NCI-H1417 treated with DMSO at 0.1 percent for 48 hours (cell line): ENCODE measurements around the gene DCK.
"Not testable (repeated sequence)": the region's sequence is repeated elsewhere in the genome, so short reads cannot be mapped to it uniquely, and the experiment has no call there.

Experiments used
- DNase-seq: peaks from one replicate; lab custom pipeline; 2025; lab: John Stamatoyannopoulos, UW

The DCK gene

DNA sequence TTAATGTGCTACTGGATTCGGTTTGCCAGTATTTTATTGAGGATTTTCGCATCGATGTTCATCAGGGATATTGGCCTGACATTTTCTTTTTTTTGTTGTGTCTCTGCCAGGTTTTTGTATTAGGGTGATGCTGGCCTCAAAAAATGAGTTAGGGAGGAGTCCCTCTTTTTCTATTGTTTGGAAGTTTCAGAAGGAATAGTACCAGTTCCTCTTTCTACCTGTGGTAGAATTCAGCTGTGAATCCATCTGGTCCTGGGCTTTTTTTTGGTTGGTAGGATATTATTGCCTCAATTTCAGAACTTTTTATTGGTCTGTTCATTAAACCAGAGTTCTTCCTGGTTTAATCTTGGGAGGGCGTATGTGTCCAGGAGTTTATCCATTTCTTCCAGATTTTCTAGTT lies 7.9 kb downstream of the DCK start:
- not testable (repeated sequence) for DNase-seq

DNA sequence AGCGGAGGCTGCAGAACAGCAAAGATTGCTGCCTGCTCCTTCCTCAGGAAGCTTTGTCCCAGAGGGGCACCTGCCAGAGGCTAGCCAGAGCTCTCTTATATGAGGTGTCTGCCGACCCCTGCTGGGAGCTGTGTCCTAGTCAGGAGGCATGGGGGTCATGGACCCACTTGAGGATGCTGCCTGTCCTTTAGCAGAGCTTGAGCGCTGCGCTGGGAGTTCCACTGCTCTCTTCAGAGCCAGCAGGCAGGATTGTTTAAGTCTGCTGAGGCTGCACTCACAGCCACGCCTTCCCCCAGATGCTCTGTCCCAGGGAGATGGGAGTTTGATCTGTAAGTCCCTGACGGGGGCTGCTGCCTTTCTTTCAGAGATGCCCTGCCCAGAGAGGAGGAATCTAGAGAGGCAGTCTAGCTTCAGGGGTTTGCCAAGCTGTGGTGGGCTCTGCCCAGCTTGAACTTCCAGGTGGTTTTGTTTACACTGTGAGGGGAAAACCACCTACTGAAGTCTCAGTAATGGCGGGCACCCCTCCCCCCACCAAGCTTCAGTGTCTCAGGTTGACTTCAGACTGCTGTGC lies 10.9 kb downstream of the DCK start:
- no peak for DNase-seq

DNA sequence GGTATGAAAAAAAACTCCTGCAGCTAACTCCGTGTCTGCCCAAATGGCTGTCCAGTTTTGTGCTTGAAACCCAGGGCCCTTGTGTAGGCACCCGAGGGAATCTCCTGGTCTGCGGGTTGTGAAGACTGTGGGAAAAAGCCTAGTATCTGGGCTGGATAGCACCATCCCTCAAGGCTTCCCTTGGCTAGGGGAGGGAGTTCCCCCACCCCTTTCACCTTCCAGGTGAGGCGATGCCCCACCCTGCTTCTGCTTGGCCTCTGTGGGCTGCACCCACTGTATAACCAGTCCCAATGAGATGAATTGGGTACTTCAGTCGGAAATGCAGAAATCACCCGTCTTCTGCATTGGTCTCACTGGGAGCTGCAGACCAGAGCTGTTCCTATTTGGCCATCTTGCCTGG lies 11.6 kb downstream of the DCK start:
- not testable (repeated sequence) for DNase-seq

DNA sequence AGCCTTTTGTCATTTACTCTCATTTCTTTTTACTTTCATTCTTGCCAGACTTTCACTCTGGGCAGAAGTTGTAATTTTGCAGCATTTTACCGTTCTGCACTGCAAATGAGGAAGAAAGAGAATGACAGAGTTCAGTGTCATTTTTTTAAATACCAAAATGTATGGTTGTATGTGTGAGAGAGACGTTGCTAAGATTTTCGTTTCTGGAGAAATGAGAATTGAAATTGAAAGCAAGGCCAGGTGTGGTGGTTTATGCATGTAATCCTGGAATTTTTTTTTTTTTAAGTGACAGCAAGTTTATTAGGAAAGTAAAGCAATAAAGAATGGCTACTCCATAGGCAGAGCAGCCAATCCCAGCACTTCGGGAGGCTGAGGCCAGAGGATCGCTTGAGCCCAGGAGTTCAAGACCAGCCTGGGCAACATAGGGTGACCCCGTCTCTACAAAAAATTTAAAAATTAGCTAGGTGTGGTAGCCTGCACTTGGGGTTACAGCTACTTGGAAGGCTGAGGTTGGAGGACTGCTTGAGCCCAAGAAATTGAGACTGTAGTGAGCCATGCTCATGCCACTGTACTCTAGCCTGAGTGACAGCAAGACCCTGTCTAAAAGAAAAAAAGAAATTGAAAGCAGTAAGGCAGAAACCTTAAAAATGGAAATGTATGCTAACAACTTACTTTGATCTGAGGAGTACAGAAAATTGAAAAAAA lies 12.9 kb downstream of the DCK start:
- DNase-seq, result no peak

DNA sequence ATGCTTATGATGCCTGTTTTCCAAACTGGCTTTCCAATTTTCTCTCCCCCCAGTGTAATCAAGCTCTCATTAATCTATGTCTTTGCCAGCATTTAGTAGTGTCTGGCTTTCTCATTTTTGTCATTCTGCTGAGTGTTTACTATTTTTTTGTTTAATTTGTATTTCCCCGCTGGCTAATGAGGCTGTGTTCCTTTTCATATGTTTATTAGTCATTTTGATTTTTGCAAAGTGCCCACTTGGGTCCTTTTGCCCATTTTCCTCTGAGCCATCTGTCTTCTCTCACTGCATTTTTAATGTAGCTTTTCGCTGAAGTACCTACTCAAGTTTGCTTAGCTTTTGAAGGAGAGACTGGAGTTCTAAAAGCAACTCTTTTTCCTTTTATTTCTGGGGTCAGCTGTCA lies 14.7 kb downstream of the DCK start:
- no peak for DNase-seq

DNA sequence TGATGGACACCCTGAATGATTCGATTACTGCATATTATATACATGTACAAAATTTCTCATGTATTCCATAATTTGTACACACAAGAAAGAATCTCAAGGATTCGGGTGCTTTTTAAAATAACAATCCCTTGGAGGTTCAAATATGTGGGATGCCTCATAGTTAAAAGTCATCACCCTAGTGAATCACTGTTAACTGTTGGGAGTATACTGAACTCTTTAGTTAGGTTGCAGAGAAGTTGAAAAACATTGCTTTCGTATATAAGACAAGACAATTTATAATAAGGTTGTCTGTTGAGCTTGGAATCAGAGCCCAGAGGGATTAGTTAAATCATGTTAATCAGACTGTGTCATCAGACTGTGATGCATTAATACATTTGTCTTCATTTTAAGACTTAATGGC lies 15.6 kb downstream of the DCK start:
- no peak for DNase-seq

DNA sequence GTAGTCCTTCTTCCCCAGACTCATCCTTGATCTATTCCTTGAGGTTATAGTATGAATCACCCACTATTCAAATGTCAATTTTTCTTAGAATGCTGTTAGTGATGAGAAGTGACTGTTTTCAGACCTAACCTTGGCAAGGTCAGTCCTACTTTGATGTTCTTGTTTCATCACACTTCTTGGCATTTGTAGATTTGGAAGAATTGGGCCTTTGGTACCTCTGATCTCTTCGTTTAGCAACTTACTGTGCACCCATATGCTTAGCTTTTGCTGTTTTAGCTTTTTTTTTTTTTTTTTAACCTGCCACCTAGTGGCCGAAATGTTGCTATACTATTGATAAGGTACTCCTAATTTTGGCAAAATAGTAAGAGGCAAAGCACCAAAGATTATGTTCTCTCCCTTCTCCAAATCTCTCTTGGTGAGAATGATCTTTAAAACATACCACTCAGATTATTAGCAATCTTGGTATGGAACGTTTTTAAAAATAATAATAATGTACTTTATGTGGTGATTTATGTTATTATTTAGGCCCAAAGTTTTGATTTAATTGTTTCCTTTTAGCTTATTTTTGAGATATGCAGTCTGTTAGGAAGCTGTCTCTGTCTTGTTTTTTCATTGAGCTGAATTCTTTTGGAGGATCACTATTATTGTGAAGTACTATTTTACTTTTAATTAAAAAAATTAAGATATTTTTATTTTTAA lies 16.6 kb downstream of the DCK start:
- no peak for DNase-seq

DNA sequence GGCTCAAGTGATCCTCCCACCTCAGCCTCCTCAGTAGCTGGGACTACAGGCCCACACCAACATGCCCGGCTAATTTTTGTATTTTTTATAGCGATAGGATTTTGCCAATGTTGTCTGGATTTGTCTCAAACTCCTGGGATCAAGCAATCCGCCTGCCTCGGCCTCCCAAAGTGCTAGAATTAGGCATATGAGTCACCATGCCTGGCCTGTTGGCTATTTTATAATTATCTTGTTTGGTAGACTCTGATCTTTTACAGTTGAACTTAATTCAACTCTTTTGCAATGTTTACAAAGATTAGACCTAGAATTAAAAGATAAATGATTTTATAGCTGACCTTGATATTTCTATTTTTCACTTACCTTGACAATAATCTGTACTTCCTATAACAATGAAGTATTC lies 18.0 kb downstream of the DCK start:
- no peak for DNase-seq

DNA sequence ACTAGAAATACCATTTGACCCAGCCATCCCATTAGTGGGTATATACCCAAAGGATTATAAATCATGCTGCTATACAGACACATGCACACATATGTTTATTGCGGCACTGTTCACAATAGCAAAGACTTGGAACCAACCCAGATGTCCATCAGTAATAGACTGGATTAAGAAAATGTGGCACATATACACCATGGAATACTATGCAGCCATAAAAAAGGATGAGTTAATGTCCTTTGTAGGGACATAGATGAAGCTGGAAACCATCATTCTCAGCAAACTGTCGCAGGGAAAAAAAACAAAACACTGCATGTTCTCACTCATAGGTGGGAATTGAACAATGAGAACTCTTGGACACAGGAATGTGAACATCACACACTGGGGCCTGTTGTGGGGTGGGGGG lies 23.9 kb downstream of the DCK start:
- not testable (repeated sequence) for DNase-seq

DNA sequence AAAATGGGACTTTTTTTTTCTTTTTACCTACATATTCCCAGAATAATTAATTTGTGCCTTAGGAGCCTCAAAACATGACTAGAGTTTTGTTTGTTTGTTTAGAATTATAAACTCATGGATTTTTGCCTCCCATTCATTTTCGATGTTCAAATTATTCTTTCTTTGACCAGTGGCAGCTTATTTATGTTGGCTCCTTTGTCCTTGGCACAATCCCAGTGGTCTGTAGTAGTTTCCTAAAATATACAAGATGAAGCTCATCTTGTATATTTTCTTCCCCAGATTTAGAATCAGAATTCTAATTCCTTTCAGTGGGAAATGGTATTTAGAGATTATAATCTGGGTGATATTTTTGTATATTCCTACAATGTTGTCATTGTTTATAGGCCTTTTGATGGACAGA lies 27.2 kb downstream of the DCK start:
- no peak for DNase-seq

DNA sequence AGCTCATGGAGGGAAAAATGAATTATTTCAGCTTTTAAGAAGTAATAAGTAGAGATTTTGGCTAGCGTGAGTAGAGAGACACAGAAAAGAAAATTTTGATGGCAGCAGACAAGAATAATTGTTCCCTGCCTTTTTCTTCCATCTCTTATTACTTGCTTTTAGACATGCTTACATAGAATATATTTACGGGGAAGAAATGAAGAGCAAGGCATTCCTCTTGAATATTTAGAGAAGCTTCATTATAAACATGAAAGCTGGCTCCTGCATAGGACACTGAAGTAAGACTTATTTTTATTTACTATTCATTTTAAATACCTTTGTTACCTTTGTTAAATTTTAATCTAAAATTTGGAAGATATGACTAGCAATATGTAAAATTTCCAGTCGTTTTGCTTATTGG lies 32.2 kb downstream of the DCK start:
- no peak for DNase-seq

DNA sequence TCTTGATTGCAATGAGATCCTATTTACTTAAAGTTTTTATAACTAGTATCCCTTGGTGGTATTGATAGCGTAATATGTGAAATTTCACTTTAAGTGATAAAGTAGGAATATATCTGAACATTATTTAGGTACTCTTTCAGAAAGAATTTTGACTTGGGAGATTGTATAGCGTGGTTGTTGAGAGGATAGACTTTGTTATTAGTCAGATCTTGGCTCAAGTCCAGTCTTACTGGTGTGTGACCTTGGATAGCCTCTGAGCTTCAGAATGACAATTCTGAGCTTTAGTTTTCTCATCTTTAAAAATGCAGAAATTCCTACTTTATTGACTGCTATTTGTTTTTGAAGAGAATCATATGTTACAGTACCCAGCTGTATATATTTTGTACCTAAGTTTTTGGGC lies 32.6 kb downstream of the DCK start:
- no peak for DNase-seq

DNA sequence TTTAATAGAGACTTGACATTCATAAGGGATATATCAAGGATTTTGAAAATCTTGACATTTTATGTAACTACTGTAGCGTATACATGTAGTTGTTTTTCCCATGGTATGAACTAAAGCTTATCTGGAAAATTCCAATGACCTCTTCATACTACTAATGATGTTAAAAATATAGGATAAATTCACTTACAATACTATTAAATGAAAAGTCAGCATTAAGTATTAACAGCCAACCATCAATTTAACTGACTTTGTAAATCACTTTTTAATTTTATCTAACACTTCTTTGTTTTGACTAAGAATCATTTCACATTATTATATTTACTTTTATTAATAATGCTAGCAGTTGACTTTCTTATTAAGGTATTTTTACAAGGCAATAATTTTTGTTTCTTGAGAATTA lies 34.2 kb downstream of the DCK start:
- no peak for DNase-seq

DNA sequence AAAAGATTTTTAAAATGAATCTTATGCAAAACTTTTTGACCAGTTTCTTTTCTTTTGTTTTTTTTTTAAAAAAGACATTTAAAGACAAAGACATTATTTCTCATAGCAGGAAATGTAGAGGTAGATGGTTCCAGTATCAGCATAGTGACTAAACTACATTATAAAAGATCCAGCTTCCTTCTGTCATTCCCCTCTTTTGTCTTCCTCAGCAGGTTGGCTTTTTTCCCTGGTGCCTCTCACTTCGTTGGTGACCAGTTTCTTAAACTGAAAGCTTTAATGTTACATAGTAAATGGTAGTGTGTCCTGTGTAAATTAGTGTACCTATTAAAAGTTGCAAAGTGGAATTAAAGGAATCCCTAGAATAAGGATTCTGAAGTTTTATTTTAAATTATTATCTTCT lies 36.1 kb downstream of the DCK start:
- no peak for DNase-seq

DNA sequence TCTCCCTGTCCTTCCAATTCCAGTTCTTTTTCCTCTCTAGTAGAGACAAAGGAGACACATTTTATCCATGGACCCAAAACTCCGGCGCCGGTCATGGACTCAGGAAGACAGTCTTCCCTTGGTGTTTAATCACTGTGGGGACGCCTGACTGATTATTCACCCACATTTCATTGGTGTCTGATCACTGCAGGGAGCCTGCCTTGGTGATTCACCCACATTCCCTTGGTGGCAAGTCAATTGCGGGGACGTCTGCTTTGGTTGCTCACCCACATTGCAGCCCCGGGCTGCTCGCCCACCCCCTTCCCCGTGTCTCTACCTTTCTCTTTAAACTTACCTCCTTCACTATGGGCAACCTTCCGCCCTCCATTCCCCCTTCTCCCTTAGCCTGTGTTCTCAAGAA lies 38.7 kb downstream of the DCK start:
- DNase-seq, result not testable (repeated sequence)

DNA sequence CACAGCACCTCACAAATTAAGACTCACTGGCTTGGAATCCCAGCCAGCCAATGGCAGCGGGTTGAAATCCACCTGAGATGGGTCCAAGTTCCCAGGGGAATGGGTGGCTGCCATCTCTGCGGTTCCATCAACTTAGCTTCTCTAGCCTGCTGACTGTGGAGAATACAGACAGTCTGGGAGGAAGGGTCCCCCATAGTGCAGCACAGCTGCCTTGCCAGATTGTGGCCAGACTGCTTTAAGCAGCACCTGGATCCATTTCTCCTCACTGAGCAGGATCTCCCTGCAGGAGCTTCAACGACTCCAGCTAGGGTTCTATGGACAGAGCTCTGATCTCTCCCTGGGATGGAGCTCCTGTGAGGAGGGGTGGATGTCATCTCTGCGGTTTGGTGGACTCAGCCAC lies 51.8 kb downstream of the DCK start:
- DNase-seq, result no peak

DNA sequence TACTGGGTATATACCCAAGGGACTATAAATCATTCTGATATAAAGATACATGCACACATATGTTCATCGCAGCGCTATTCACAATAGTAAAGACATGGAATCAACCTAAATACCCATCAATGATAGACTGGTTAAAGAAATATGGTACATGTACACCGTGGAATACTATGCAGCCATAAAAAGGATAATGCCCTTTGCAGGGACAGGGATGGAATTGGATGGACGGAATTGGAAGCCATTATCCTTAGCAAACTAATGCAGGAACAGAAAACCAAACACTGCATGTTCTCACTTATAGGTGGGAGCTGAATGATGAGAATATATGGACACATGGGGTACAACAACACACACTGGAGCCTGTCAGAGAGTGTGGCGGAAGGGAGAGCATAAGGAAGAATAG lies 55.9 kb downstream of the DCK start:
- DNase-seq, result no peak

DNA sequence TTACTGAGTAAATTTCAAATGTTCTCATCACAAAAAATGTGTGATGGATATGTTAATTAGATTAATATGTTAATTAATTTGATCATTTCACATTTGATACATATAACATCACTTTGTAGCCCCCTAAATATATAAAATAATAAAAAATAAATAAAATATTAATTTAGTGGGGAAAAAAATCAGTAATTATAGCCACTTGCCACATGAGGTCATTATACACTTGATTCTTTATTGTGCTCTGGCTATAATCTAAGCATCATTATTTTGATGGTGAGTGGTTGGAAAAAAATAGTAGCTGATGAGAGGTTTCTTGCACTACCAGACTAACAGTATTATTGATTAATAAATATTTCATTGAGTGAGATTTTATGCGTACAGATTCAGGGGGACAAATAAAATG lies 57.4 kb downstream of the DCK start:
- DNase-seq, result no peak

DNA sequence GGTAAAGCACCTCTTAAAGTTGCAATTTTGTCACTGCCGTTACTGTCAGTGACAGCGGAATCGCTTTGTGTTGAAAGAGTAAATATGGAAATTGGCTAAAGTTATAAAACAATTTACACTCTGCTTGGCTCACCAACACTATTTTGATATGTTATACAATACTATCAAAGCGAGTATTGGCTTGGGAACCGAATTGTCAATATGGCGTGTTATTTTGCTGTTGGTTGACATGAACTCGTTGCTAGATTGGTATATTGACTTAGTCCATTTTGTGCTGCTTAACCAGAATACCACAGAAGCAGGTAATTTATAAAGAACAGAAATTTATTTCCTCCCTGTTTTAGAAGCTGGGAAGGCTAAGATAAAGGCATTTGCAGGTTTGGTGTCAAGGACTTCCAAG lies 58.6 kb downstream of the DCK start:
- no peak for DNase-seq

DNA sequence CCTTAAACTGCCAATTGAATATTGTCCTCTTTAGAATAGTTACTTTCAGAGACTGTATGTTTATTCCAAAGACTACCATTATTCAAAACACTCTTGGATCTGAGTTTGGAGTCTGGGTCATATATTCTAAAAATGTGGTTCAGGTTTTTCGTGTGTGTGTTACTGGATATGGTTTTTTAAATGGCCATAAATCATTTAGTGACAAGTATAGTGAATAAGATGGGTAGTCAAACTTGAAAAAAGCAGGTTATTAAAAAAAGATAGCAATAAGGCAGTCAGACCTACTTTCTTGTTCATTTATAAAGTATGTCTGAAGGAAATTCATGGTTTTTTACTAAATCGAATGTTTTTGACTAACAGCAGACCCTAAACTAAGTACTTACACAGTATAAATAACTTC lies 59.3 kb downstream of the DCK start:
- no peak for DNase-seq

DNA sequence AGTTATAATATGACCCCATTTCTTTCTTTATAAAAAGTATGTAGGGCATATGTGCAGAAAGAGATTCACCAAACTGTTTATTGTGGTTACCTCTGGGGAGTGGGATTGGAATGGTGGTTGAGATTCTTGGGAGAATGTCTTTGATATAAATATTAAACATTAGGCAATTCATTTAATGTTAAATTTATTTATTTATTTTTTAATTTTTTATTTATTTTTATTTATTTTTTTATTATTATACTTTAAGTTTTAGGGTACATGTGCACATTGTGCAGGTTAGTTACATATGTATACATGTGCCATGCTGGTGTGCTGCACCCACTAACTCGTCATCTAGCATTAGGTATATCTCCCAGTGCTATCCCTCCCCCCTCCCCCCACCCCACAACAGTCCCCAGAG lies 60.2 kb downstream of the DCK start:
- not testable (repeated sequence) for DNase-seq

DNA sequence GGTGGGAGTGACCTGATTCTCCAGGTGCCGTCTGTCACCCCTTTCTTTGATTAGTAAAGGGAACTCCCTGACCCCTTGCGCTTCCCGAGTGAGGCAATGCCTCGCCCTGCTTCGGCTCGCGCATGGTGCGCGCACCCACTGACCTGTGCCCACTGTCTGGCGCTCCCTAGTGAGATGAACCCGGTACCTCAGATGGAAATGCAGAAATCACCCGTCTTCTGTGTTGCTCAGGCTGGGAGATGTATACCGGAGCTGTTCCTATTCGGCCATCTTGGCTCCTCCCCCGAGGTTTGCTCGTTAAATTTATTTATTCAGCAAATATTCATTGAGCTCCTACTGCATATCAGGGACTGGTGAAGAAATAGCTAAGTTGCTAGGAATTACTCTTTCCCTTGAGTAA lies 66.1 kb downstream of the DCK start:
- DNase-seq, result not testable (repeated sequence)

DNA sequence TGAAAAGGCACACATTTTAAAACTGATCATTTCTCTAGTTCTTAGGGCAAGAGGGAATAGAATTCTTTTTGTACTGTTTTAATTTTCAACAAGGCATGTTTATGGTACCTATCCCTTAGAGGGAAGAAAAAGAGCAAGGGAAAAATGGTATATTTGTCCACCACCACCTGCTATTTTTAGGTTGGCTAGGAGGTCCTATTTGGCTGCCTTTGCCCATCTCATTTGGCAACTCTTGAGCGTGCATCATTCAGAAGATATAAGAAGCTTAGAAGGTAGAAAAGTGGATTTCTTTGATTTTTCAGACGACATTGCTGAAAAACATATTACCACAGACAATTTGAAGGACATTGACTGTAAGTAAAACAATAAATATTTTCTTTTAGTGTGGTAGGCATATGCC lies 69.0 kb downstream of the DCK start:
- no peak for DNase-seq

DNA sequence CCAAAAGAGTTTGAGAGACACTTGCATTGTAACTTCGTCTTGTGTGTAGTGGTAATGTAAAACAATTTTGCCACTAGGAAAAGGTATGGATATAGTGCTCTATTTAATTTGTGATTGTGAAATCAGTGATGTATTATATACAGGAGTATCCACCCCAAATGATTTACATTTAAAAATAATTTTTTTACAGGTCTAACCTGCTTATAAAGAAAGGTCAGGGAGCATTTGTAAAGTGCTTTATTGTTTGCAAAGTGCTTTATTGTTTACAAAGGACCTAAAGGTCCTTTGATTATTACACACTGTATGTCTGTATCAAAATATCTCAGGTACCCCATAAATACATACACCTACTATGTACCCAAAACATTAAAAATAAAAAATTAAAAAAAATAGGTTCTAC lies 70.3 kb downstream of the DCK start:
- DNase-seq, result no peak
